NCI-H146 treated with DMSO at 0.1 percent for 48 hours (cell line): ENCODE data around the gene SEZ6.
"Not testable (repeated sequence)": the region's sequence is repeated elsewhere in the genome, so short reads cannot be mapped to it uniquely, and the experiment has no call there.

Experiments
- DNase-seq: peaks from one replicate; lab custom pipeline; 2025; ENCODE audit not compliant: unreplicated experiment; lab: John Stamatoyannopoulos, UW

The SEZ6 gene

GRCh38 chr17:28940142-28940541 is 65.7 kb downstream of the SEZ6 start:
- no peak for DNase-seq

GRCh38 chr17:28938552-28938951 is 67.3 kb downstream of the SEZ6 start:
- DNase-seq: no peak

- DNase-seq: no peak
Measured at GRCh38 chr17:28937044-28937729, 68.6 kb downstream of the SEZ6 start.

- DNase-seq: no peak
Measured at GRCh38 chr17:28935744-28936460, 69.9 kb downstream of the SEZ6 start.

- not testable (repeated sequence) for DNase-seq
Measured at GRCh38 chr17:28934508-28934907, 71.3 kb downstream of the SEZ6 start.

- DNase-seq: no peak
Measured at GRCh38 chr17:28929787-28930186, 76.0 kb downstream of the SEZ6 start.

- no peak for DNase-seq
Measured at GRCh38 chr17:28928061-28928460, 77.8 kb downstream of the SEZ6 start.

GRCh38 chr17:28926786-28927185 is 79.0 kb downstream of the SEZ6 start:
- no peak for DNase-seq

- DNase-seq: no peak
Measured at GRCh38 chr17:28926366-28926765, 79.5 kb downstream of the SEZ6 start.

- no peak for DNase-seq
Measured at GRCh38 chr17:28925912-28926365, 79.9 kb downstream of the SEZ6 start.

- no peak for DNase-seq
Measured at GRCh38 chr17:28920201-28920600, 85.6 kb downstream of the SEZ6 start.

GRCh38 chr17:28918295-28918694 is 87.5 kb downstream of the SEZ6 start:
- no peak for DNase-seq

GRCh38 chr17:28917465-28917864 is 88.4 kb downstream of the SEZ6 start:
- no peak for DNase-seq

GRCh38 chr17:28917029-28917428 is 88.8 kb downstream of the SEZ6 start:
- no peak for DNase-seq

GRCh38 chr17:28916302-28916934 is 89.4 kb downstream of the SEZ6 start:
- no peak for DNase-seq

- no peak for DNase-seq
Measured at GRCh38 chr17:28912938-28913333, 92.9 kb downstream of the SEZ6 start.

- DNase-seq: no peak
Measured at GRCh38 chr17:28912281-28912937, 93.4 kb downstream of the SEZ6 start.

GRCh38 chr17:28911411-28912045 is 94.3 kb downstream of the SEZ6 start:
- no peak for DNase-seq

GRCh38 chr17:28910534-28910933 is 95.3 kb downstream of the SEZ6 start:
- no peak for DNase-seq

- DNase-seq: no peak
Measured at GRCh38 chr17:28908640-28909167, 97.1 kb downstream of the SEZ6 start.
